Measurements from ENCODE around the gene TUFT1. TPM values are rescaled to one million over a fixed set of nuclear protein-coding genes. Genes with fewer than 3 reads are reported as not detected.

TUFT1 gene
- total and polyA plus RNA-seq, 2 of the 4 experiments (the other 2 are of a cell fraction): 21.2 to 30.3 TPM

DNA sequence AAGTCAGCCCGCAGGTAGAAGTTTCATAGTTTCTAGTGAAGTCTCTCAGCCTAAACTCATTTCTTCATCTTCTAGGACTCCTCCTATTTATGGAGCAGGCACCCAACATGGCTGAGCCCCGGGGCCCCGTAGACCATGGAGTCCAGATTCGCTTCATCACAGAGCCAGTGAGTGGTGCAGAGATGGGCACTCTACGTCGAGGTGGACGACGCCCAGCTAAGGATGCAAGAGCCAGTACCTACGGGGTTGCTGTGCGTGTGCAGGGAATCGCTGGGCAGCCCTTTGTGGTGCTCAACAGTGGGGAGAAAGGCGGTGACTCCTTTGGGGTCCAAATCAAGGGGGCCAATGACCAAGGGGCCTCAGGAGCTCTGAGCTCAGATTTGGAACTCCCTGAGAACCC, 21.7 kb upstream of the TUFT1 start:
- ChIA-PET POLR2A (ENCODE audit: unreplicated experiment) (interaction anchor here (0.5 to 0.6 kb wide), 2 partner anchors 220 to 240 kb away, joined by 3 to 10 read pairs; no protein-coding TSS in a partner anchor), CTCF (no interaction called here)
- H2AK9ac ChIP-seq (replicated peaks; ENCODE audit: low read depth, low read length, poor library complexity): peak overlapping the region; percentile 19
- ATAC-seq (ENCODE audit: low read depth) (no peak), DNase-seq (no peak)
- no peak overlapping the region for H3K27ac ChIP-seq (ENCODE audit: insufficient read depth, low read length)
- peaks cover 5% of the 10 kb centered on the region; the same call in 1 of the 2 replicates for H3K4me1 ChIP-seq (ENCODE audit: control insufficient read depth, insufficient read depth, low read length)
- H3K27me3 ChIP-seq (ENCODE audit: control insufficient read depth, insufficient read depth, low read length): peaks cover 23% of the 10 kb centered on the region
- H3K9ac ChIP-seq (ENCODE audit: low read depth, low read length): no peak overlapping the region
- H4K5ac ChIP-seq (ENCODE audit: low read depth, low read length): no peak overlapping the region
- no peak overlapping the region for H4K91ac ChIP-seq (ENCODE audit: insufficient read depth, low read depth, low read length)
- no peak overlapping the region for H4K8ac ChIP-seq (ENCODE audit: low read depth in 2 of 2, low read length in 2 of 2)
- no peak overlapping the region for H3K4ac ChIP-seq (ENCODE audit: low read depth, low read length)
- no peak overlapping the region for H3K14ac ChIP-seq (replicated peaks; ENCODE audit: low read depth, low read length)
- H4K20me1 ChIP-seq (ENCODE audit: insufficient read depth, low read length): no peaks in the 10 kb centered on the region
- no peak overlapping the region for H2AK5ac ChIP-seq (ENCODE audit: low read depth, low read length)
- no peak overlapping the region for H2BK5ac ChIP-seq (ENCODE audit: low read depth, low read length, poor library complexity, severe bottlenecking)
- H3K36me3 ChIP-seq (ENCODE audit: control insufficient read depth, insufficient read depth, low read length): no peaks in the 10 kb centered on the region
- no peak for TF ChIP-seq FOS (IDR thresholded peaks at IDR 0.05; ENCODE audit: low read depth, low read length)
- TF ChIP-seq RCOR1 (IDR thresholded peaks at IDR 0.05; ENCODE audit: insufficient replicate concordance, low read length): no peak
- TF ChIP-seq, protein P1, sequence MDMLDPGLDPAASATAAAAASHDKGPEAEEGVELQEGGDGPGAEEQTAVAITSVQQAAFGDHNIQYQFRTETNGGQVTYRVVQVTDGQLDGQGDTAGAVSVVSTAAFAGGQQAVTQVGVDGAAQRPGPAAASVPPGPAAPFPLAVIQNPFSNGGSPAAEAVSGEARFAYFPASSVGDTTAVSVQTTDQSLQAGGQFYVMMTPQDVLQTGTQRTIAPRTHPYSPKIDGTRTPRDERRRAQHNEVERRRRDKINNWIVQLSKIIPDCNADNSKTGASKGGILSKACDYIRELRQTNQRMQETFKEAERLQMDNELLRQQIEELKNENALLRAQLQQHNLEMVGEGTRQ (IDR thresholded peaks at IDR 0.05; ENCODE audit: low read depth, low read length): no peak
- TF ChIP-seq RAD21 (IDR thresholded peaks at IDR 0.05; ENCODE audit: low read length): no peak
- TF ChIP-seq MAZ (IDR thresholded peaks at IDR 0.05; ENCODE audit: borderline replicate concordance, low read depth, low read length): no peak
- no peak for TF ChIP-seq NFE2L2 (IDR thresholded peaks at IDR 0.05; ENCODE audit: low read depth, low read length)
- no peak for TF ChIP-seq RFX5 (IDR thresholded peaks at IDR 0.05; ENCODE audit: low read depth, low read length)
- no peak for TF ChIP-seq CHD1 (IDR thresholded peaks at IDR 0.05; ENCODE audit: low read depth, low read length)
- TF ChIP-seq SMC3 (IDR thresholded peaks at IDR 0.05; ENCODE audit: low read depth, low read length): no peak
- TF ChIP-seq BHLHE40 (IDR thresholded peaks at IDR 0.05; ENCODE audit: low read depth, low read length): no peak
- no peak for TF ChIP-seq CEBPB (IDR thresholded peaks at IDR 0.05; ENCODE audit: low read depth, low read length)
- TF ChIP-seq, protein P2, sequence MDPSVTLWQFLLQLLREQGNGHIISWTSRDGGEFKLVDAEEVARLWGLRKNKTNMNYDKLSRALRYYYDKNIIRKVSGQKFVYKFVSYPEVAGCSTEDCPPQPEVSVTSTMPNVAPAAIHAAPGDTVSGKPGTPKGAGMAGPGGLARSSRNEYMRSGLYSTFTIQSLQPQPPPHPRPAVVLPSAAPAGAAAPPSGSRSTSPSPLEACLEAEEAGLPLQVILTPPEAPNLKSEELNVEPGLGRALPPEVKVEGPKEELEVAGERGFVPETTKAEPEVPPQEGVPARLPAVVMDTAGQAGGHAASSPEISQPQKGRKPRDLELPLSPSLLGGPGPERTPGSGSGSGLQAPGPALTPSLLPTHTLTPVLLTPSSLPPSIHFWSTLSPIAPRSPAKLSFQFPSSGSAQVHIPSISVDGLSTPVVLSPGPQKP (IDR thresholded peaks at IDR 0.05; ENCODE audit: borderline replicate concordance, low read depth, low read length): no peak
- TF ChIP-seq POLR2A (IDR thresholded peaks at IDR 0.05; ENCODE audit: low read depth, low read length): no peak
- no peak for TF ChIP-seq MAFK (IDR thresholded peaks at IDR 0.05; ENCODE audit: low read depth, low read length)
- TF ChIP-seq, protein P3, sequence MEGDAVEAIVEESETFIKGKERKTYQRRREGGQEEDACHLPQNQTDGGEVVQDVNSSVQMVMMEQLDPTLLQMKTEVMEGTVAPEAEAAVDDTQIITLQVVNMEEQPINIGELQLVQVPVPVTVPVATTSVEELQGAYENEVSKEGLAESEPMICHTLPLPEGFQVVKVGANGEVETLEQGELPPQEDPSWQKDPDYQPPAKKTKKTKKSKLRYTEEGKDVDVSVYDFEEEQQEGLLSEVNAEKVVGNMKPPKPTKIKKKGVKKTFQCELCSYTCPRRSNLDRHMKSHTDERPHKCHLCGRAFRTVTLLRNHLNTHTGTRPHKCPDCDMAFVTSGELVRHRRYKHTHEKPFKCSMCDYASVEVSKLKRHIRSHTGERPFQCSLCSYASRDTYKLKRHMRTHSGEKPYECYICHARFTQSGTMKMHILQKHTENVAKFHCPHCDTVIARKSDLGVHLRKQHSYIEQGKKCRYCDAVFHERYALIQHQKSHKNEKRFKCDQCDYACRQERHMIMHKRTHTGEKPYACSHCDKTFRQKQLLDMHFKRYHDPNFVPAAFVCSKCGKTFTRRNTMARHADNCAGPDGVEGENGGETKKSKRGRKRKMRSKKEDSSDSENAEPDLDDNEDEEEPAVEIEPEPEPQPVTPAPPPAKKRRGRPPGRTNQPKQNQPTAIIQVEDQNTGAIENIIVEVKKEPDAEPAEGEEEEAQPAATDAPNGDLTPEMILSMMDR (conservative IDR thresholded peaks at IDR 0.05; ENCODE audit: low read depth, low read length): no peak
- TF ChIP-seq MXI1 (IDR thresholded peaks at IDR 0.05; ENCODE audit: borderline replicate concordance, low read depth, low read length): no peak
- H3K9me3 ChIP-seq (ENCODE audit: control insufficient read depth, insufficient read depth, low read length): no peaks in the 10 kb centered on the region
- H2BK15ac ChIP-seq (ENCODE audit: low read depth, low read length): no peak overlapping the region
- no peak overlapping the region for H3K4me3 ChIP-seq (ENCODE audit: insufficient read depth, low read depth, low read length)
- 0 out of 2 replicates have a peak, but pooled peaks cover 3% of the 10 kb centered on the region for H3K9me1 ChIP-seq (ENCODE audit: insufficient read depth, low read length)
- H3K79me1 ChIP-seq (ENCODE audit: low read depth in 1 of 2, low read length in 2 of 2): no peaks in the 10 kb centered on the region
- dilution Hi-C loops (cut with HindIII; ENCODE audit: low sequenced_read_pairs, unreplicated experiment) (no loop called here), intact Hi-C loops (cut with micrococcal nuclease) (no loop called here), in situ Hi-C loops (cut with MboI; ENCODE audit: low sequenced_read_pairs) (no loop called here)
- H2BK20ac ChIP-seq (ENCODE audit: low read depth, low read length): no peak overlapping the region
- WGBS, 2 experiments (ENCODE audit: extremely low coverage in 2 of 2, insufficient read length in 1 of 2): 89% methylated on average over 5 of the region's 12 CpGs; no CpG with 5 or more reads in 1 of the 2 experiments
- no peak overlapping the region for H3K4me2 ChIP-seq (ENCODE audit: low read depth, low read length)
- H2AFZ ChIP-seq (replicated peaks; ENCODE audit: low read length, poor library complexity): no peak overlapping the region
- H2BK120ac ChIP-seq (ENCODE audit: low read depth, low read length): no peak overlapping the region
- no peak overlapping the region for H3K23ac ChIP-seq (ENCODE audit: low read depth, low read length)
- H3K18ac ChIP-seq (ENCODE audit: low read depth, low read length): no peak overlapping the region
- no peak overlapping the region for H3K56ac ChIP-seq (ENCODE audit: extremely low read depth, insufficient read depth, low read length)
- BruUV-seq (replicated peaks): no TSS peak
